GM18517 (cell line): ENCODE results near the gene FRY.

Experiments used
- ATAC-seq: cut with Tn5 transposase; IDR thresholded peaks from one replicate; pipeline ENCODE4 v1.9.1; 2021; ENCODE audit warnings: mild to moderate bottlenecking, moderate library complexity; ENCODE audit not compliant: unreplicated experiment

The FRY gene

DNA sequence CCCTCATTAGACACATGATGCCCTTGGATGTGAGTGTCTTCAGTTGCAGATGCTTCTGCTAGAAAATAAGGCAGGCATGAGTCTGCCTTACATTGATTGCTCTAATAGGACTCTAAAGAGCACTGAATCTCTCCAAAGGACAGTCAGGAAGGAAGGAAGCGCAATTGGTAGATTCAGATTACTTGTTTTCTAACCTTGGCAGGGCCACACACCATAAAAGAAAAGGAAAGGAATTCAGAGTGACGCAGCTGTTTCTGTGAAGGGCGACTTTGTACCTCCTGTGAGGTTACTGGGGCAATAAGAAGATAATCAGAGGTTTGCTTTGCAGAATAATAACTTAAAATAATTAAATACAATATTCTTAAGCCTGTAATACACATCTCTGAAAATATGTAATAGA lies 48.0 kb downstream of the FRY start:
- ATAC-seq = no peak

DNA sequence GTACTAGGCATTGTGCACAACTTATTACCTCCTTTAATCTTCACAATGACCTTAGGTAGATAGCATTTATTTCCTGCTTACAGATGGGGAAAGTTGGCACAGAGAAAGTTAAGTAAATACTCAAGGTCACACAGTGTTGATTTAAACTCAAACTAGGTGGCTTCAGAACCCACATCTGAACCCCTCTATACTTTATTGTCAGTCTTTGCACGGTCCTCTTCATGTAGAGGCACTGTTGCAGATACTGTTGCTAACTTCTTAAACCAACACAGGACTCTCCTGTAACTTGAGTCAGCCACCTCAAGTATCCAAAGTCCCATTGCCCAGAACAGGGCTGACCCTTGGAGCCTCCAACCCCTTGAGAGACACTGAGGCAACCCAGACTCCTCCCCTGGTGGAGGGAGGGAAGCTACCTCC lies 48.8 kb downstream of the FRY start:
- ATAC-seq = no peak

DNA sequence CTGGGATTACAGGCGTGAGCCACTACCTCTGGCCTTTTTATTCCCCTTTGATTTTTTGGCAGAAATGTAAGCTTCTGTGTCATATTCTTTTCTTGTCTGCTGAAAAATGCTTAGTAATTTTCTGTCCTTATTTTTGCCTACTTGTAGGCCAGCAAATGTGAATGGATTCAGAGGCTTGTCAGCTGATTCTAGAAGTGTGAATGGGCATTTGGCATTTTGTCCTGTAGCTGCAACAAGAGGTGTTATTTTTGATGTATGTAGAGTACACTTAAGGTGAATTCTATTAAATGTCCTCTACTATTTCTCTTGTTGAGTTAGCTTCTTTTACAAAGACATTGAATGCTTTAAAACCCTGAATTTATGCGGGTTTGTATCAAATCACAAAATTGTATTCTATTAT lies 50.0 kb downstream of the FRY start:
- ATAC-seq = no peak

DNA sequence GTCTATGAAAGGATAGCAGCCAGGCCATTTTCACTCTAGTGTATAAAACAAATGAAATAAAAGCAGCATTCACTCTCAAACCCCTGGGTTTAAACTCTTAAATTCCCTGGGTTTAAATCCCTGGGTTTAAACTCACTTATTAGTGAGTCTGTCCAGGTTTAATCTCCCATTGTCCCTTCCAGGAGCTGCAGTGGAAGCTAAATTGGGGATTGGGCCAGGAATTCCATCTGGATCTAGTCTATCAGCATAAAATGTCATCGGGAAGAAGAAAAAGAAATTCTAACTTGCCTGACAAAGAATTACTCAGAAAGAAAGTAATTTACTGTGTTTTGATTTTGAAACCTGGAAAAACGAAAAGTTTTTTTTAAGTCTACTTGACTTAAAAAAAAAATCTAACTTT lies 54.8 kb downstream of the FRY start:
- no peak for ATAC-seq

DNA sequence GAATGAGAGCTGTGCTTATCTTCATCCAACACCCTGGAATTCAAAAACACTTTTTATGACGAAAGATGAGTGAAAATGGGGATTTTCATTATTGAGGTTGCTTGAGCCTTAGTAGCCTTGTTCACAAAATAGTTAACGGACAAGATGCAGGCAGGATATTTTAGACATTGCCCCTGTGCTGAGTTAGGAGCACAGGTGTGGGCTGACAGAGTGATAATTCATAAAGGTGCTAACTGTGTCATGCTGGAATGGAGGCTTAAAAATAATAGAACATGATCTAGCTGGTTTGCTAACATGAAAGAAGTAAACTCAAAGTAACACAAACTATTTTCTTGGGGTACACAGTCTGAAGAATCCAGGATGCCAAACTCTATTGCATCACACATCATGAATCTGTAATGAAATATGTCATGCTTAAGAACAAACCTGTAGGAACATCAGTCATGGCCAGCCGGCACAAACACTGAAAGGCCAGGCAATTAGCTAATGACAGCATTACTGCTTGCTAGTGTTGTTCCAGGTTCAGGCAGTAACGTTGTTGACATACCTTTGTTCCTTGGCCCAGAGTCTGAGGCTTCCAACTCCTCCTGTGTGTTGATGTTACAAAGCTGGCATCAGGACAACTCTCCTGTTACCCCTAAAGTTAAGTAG lies 55.3 kb downstream of the FRY start:
- no peak for ATAC-seq

DNA sequence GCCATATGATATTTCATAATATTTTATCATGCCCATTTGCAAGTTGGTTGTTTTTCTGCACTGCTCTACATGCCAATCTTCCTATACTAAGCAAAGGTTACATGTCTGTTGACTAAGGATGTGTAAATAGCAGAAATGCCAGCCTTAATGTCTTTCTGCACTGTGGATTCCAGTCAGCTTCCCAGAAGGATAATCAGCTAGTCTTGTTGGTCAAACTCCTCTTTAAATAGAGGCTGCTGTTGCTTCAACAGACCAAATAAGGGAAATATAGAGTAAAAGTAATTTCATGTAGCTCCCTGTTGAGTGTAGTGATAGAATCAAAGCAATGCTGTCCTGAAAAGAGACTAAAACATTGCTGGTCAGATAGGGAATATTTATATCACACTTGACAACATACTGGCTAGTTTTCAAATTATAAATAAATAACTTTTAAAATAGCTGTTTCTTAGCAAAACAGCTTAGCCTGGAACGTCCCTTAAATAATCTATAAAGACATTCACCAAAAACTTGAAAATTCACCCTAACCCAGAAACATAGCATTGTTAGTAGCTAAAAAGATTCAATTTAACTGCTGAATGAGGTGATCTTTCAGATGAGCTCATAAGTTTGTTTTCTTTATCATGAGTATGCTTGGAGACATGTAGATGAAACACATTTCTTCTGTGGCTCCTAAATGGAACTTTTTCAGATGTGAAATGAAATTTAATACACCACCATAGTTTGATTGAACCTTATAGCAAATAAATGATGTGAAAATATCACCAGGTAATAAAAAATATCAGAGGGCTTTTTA lies 56.6 kb downstream of the FRY start:
- no peak for ATAC-seq

DNA sequence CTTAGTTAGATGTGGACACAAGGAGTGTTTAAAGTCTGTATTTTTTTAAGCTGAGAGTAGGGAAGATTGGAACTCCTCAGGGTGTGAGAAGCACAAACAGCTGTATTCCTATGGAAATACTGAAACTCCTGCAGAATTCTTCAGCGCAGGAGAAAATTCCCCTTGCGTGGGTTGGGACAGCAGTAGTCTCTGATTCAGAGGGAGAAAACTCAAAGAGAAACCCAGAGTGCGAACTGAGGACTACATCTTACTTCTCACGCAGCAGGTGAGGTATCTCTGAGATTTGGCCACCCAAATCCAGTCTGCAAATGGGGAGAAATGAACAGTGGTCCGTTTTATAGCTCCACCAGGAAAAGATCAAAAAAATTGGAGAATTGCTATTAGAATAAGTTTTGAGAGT lies 60.9 kb downstream of the FRY start:
- ATAC-seq = no peak

DNA sequence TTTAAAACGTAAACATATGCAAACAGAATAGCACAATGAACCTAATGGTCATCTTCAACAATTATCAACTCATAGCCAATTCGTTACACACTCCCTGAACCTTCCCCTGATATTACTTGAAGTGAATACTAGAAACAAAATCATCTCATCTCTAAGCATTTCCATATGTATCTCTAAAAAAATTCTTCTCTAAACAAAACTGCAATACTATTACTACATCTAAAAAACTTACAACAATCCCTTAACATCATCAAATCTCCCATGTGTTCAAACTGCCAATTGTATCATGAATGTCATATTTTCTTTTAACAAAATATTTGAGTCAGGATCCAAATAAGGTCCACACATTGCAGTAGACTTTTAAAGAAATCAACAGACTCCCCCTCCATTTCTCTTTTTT lies 61.4 kb downstream of the FRY start:
- no peak for ATAC-seq

DNA sequence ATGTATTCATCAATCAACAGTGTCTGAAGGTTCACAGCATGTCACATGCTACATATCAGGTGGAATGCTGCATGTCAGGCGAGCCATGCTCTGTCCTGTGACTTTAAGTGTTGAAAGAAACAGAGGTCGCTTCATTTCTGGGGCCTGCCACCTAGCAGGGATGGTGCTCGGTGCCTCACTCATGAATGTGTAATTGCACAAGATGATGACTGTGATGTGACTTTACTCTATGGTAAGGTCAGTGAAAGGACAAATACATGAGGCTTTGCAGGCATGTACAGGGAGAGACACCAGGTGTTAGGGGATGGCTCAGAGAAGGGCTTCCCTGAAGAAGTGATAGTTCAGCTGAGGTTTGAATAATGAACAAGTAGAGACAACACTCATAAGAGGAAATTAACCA lies 66.7 kb downstream of the FRY start:
- no peak for ATAC-seq

DNA sequence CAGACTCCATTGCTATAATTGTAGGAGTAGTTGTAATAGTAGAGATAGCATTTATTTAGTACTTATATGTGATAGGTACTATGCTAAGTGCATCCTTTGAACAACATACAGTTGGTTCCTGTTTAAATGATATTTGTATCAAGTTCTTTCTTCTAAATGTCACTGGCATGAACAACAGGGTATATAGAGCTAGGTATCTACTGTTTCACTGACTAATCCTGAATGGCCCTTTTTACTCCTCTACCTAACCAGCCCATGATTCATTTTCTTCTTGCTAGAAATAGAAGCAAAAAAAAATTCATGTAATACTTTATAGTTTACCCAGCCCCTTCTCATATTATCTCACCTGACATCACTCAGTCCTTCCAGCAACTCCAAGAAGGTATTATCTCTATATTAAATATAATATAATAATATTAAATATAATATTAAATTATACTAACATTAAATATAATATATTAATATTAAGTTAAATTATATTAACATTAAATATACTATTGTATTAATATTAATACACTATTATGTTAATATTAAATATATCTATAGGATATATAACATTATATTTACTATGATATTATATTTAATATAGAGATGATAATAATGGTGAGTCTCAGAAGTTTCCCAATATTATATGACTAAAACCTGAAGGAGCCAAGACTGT lies 74.2 kb downstream of the FRY start:
- ATAC-seq = no peak

DNA sequence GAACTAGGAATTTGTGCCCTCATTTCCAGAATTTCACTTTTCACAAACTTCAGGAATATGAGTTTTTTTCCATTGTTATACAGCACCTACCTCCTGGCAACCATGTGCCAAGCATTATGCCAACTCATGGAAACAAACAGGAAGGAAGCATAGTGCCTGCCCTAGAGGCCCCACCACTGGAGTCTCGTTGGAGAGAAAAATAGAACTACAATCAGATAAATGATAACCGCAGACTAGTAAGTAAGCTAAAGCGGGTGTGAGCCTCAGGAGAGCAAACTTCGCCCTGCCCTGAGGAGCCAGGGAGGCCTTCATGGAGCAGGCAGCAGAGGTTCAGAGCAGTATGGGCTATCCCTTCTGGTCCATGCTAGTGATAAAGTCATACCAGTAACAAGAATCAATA lies 75.9 kb downstream of the FRY start:
- no peak for ATAC-seq

DNA sequence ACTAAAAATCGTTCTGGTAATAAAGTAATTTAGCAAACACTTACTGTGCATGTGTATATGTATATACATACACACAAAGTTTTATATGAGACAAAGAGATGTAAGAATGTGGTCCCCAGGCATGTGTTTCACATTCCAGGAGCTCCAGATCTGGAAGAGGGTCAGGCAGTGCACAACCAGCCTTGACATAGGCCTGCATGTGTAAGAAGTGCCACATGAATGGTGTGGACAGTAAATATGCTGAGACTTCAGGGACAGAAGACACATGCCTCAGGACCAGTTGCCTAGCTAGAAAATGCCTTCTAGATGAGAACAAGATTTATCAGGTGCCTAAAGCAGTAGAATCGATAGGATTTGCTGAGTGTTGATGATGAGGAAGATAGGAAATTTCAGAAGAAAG lies 76.4 kb downstream of the FRY start:
- no peak for ATAC-seq

DNA sequence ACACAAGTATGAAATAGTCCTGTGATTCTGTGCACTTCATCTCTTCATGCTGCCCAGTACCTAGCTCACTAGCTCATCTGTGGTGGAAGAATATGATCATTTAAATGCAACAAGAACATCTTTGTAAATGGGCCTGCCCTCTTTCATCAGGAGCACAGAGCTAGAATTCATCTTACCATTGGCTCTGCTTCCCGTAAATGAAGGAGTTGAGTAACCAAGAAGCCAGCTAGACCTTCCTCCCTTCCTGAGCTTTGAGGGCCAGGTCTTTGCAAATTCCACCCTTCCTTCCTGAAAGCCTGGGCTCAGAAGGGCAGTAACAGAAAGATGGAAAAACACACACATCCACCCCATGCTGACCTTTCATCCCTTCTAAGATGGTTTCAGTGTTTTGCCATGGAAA lies 82.0 kb downstream of the FRY start:
- ATAC-seq = no peak

DNA sequence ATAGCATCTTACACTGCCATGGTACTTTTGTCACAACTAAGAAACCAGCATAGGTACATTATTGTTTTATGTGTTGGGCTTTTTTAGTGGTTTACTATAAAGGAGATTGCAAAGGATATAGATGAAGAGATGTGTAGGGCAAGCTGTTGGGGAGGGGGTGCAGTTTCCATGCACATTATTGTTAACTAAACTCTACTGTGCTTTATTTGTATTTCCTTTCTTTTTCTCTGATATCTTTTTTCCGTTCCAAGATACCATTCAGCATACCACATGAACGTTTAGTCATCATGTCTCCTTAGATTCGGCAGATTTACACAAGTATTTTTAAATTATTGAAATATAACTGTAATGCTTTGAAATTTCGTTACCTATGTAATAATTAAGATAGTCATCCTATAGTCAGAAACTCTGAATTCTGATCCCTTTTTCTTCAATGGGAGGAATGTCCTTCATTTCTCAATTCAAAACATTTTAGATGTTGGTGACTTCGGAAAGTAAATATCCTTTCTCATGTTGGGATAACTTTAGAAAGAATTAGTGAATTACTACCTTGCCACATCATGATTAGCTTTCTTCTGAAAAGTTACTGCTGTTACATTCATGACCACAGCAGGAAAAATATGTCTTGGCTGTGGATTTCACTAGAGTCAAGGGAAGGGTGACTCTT lies 82.8 kb downstream of the FRY start:
- no peak for ATAC-seq

DNA sequence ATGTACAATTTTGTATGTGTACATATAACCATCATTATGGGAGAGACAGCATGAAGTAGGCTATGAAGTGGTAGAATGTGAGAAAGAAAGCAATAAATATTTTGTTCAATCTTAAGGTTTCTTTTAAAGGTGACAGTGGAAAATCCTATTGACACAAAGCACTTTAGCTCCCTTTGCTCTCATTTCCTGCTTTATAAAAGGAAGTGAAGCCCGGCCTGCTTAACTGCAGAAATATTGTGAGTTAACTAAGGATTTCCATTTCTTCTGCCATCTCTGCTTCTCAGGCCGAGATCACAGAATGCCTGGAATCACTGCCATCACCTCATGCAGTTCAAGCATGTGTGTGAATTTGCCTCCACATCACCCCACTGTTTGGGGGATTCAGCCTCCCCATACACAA lies 83.5 kb downstream of the FRY start:
- no peak for ATAC-seq

DNA sequence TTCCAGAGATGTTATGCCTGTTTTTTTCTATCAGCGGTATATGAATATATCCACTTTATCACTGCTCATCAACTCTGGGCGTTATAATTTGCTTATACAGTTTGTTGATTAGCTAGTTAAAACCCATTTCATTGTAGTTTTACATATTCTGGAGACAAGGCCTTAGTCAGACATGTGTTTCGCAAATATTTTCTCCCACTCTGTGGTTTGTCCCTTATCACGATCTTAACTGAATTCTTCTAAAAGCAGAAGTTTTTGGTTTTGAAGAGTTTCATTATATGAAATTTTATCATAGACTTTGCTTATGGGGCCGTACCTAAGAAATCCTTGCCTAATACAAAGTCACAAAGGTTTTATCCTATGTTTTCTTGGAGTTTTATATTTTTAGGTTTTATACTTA lies 84.6 kb downstream of the FRY start:
- ATAC-seq = no peak

DNA sequence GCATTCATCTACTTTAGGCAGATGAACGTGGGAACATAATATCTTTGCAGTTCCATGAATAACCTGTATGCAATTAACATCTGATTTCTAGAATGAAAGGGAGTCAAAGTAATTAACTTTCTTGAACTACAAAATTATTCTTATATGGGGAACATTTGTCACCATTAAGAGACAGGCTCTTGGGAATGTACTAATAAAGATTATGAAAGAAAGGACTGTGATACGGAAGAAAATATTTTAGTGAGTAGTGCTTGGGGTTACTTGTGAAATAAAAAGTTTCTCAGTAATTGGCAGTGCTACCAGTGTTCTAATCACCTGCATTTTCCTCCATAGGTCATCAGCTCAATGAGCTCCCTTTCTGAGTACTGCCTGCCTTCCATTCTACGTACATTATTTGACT lies 85.4 kb downstream of the FRY start:
- no peak for ATAC-seq

DNA sequence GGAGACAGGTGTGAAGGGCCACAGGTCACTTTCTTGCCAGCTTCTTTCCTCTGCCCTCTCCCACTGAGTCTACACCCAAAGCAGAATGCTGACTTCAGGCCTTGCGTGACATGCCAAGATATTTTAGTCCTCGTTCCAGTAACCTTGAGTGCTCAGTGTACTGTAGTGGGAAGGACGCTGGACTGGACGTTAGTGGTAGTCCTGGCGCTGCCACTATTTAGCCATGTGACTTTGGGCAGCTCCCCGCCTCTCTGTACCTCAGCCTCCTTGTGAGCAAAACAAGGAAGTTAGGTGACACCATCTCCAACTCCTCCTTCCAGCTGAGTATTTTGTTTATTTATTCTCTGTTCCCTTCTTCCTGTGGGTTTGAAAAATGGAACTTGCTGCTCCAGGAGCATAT lies 86.1 kb downstream of the FRY start:
- ATAC-seq = no peak

DNA sequence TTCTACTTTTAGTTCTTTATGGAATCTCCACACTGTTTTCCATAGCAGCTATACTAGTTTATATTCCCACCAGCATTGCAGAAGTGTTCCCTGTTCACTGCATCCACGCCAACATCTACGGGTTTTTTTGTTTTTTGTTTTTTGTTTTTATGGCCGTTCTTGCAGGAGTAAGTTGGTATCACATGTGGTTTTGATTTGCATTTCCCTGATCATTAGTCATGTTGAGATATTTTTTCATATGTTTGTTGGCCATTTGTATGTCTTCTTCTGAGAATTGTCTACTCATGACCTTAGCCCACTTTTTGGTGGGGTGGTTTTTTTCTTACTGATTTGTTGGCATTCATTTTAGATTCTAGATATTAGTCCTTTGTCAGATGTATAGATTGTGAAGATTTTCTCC lies 89.7 kb downstream of the FRY start:
- ATAC-seq = no peak

DNA sequence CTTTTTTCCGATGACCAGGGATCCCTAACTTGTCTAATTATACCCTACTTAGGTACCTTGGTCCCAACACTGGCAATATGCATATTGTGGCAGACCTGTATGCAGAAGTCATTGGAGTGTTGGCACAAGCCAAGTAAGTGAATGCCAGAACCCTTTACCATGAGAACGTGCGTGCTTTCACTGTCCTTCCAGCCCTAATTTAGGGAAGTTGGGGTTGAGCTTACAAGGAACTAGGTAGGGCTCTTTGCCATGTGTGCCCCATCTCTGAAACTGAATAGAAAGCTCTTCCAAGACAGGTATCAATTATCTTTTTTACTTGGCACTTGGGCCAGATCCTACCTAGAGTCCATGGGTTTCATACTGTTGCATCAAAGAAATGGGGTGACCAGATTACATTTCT lies 93.2 kb downstream of the FRY start:
- ATAC-seq = no peak

DNA sequence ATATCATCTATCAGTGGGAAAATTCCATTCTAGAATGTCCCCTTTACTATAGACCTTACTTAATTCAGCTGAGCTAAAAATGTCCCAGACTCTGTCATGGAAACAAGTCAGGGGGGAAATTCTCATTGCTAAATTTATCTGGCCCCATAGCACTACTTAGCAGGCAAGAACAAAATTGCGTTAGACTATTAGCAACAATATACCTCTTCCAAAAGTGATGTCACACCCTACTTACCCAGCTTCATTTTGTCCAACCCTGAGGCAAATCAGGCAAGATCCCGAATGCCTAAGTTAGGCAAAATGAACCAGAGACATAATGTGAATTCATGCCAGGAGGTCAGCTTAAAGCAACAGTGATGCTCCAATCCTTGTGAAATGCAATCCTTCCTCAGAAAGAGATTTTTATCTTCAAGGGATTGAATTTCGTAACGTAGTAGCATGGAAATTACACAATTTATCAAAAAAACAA lies 93.7 kb downstream of the FRY start:
- no peak for ATAC-seq

DNA sequence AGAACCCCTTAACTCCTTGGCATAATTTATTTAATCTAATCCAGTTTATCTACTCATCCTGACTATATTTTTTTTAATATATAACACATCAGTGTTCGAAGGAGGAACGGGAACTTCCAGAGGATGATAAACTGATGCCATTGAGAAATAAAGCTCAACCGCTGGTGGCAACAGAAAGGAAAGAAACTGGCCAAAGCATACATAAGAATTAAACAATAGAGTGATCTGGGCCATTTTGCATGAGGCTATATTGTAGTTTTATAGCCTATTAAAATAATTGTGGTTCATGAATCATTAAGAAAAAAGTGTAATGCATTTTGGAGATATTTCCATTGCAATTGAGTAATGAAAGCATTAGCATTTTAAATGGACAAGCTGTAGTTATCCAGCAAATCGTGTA lies 94.2 kb downstream of the FRY start:
- no peak for ATAC-seq
